GM12878 (cell line): ENCODE measurements around the gene YBX1. TPM values are rescaled to one million over a fixed set of nuclear protein-coding genes. Genes with fewer than 3 reads are reported as not detected.

Experiments used
- ATAC-seq: fragments of 200-7000 bp; cut with Tn5 transposase; 3 replicates; pipeline ENCODE4 v1.9.1; 2020; ENCODE audit warnings: mild to moderate bottlenecking, moderate library complexity
- BruUV-seq: library from RNA; stranded (reverse); fragments of 400-500 nt; replicated peaks from 2 replicates; lab custom pipeline; 2021; lab: Mats Ljungman, UMichigan
- CTCF ChIA-PET: fragments of 300-600 bp; sonication (Branson Sonifier 250); formaldehyde crosslinking; extraction: SDS; loops from one replicate; lab custom pipeline; 2021; ENCODE audit warnings: inconsistent platforms; lab: Yijun Ruan, JAX
- POLR2A ChIA-PET: fragments of 350-600 bp; formaldehyde crosslinking; extraction: SDS; loops from one replicate; lab custom pipeline; 2021; ENCODE audit warnings: inconsistent platforms; lab: Charles Lee
- RAD21 ChIA-PET: fragments of 300-600 bp; sonication (Branson Sonifier 250); formaldehyde crosslinking; loops from one replicate; lab custom pipeline; 2023; ENCODE audit warnings: antibody characterized with exemption; ENCODE audit not compliant: unreplicated experiment; lab: Charles Lee
- SMC1A ChIA-PET: fragments of 300-600 bp; sonication (Branson Sonifier 250); formaldehyde crosslinking; loops from one replicate; lab custom pipeline; 2023; ENCODE audit not compliant: unreplicated experiment, uncharacterized antibody; lab: Charles Lee
- DNase-seq: peaks from one replicate; pipeline ENCODE4 v3.0.0-alpha.2; 2011; ENCODE audit warnings: low read depth, low spot score
- FAIRE-seq: peaks from 3 replicates; lab custom pipeline; 2011; peaks lifted over from hg19 to GRCh38; lab: Jason Lieb, UNC
- H2AFZ ChIP-seq: 2 replicates; pipeline ENCODE4 v1.6.0; 2011; ENCODE audit warnings: low read depth, low read length, control low read depth; ENCODE audit not compliant: control insufficient read depth
- H3K27ac ChIP-seq: 2 replicates; pipeline ENCODE4 v1.5.1; 2011; ENCODE audit warnings: control low read depth; ENCODE audit not compliant: control insufficient read depth, insufficient read depth
- H3K27me3 ChIP-seq, 2 experiments: replicated peaks in 1 of 2; 2 replicates each; pipeline versions ENCODE4 v1.6.0 to v1.6.1; 2011; ENCODE audit warnings: low read length in 1 of 2; ENCODE audit not compliant: control insufficient read depth in 2 of 2, insufficient read depth in 2 of 2
- H3K36me3 ChIP-seq, 2 experiments: 2 replicates each; pipeline ENCODE4 v1.5.1; 2011; ENCODE audit warnings: low read length in 1 of 2; ENCODE audit not compliant: control insufficient read depth in 2 of 2, insufficient read depth in 2 of 2
- H3K4me1 ChIP-seq: 2 replicates; pipeline ENCODE4 v1.6.1; 2011; ENCODE audit warnings: mild to moderate bottlenecking, low read length, moderate library complexity, mixed read lengths; ENCODE audit not compliant: control insufficient read depth, insufficient read depth
- H3K4me2 ChIP-seq: 2 replicates; pipeline ENCODE4 v1.6.0; 2011; ENCODE audit warnings: control low read depth; ENCODE audit not compliant: control insufficient read depth, insufficient read depth
- H3K4me3 ChIP-seq: fragments of 200-600 bp; sonication (generic); 2 replicates; pipeline ENCODE4 v1.5.1; 2016
- H3K79me2 ChIP-seq: 2 replicates; pipeline ENCODE4 v1.6.0; 2011; ENCODE audit warnings: low read length; ENCODE audit not compliant: control insufficient read depth, insufficient read depth
- H3K9ac ChIP-seq: 2 replicates; pipeline ENCODE4 v1.8.0; 2011; ENCODE audit warnings: low read length, control low read depth, mixed read lengths; ENCODE audit not compliant: control insufficient read depth, insufficient read depth
- H3K9me3 ChIP-seq: replicated peaks from 3 replicates; pipeline ENCODE4 v1.5.1; 2011; ENCODE audit warnings: mild to moderate bottlenecking, low read length; ENCODE audit not compliant: control insufficient read depth, insufficient read depth
- H4K20me1 ChIP-seq: 2 replicates; pipeline ENCODE4 v1.6.0; 2011; ENCODE audit not compliant: control insufficient read depth, insufficient read depth
- ATF2 ChIP-seq: IDR thresholded peaks from 2 replicates; pipeline ENCODE4 v1.6.1; 2012; ENCODE audit warnings: low read length, inconsistent platforms
- CBX5 ChIP-seq: sonication (generic); IDR thresholded peaks from 2 replicates; pipeline ENCODE4 v1.6.1; 2016; ENCODE audit warnings: low read depth, moderate library complexity, mild to moderate bottlenecking, inconsistent platforms
- CEBPB ChIP-seq, 2 experiments: fragments of 150-350 bp in 1 of 2; IDR thresholded peaks; 2 replicates each; pipeline ENCODE4 v1.6.1; 2012 to 2014; ENCODE audit warnings: low read depth in 2 of 2, low read length in 2 of 2, borderline replicate concordance in 1 of 2, inconsistent platforms in 1 of 2
- HDGF ChIP-seq: fragments of 450-650 bp; IDR thresholded peaks from 2 replicates; pipeline ENCODE4 v1.6.1; 2016; ENCODE audit warnings: antibody characterized with exemption
- MEF2B ChIP-seq: fragments of 450-650 bp; IDR thresholded peaks from 2 replicates; pipeline ENCODE4 v1.6.1; 2018; ENCODE audit warnings: mild to moderate bottlenecking, moderate library complexity; ENCODE audit not compliant: partially characterized antibody, poor library complexity, severe bottlenecking
- MTA2 ChIP-seq: fragments of 450-650 bp; IDR thresholded peaks from 2 replicates; pipeline ENCODE4 v1.6.1; 2016; ENCODE audit warnings: low read depth, mild to moderate bottlenecking, moderate library complexity
- MYB ChIP-seq: fragments of 150-350 bp; IDR thresholded peaks from 2 replicates; pipeline ENCODE4 v1.6.1; 2014; ENCODE audit warnings: mild to moderate bottlenecking, low read depth, low read length, borderline replicate concordance
- NFYB ChIP-seq: IDR thresholded peaks from 2 replicates; pipeline ENCODE4 v1.6.1; 2011; ENCODE audit warnings: low read depth, mild to moderate bottlenecking, low read length, improper control_type of control experiment, moderate library complexity; ENCODE audit not compliant: insufficient read depth
- RELA ChIP-seq: fragments of 450-650 bp; IDR thresholded peaks from 2 replicates; pipeline ENCODE4 v1.8.0; 2014; ENCODE audit warnings: borderline replicate concordance; ENCODE audit not compliant: partially characterized antibody
- SREBF2 ChIP-seq: IDR thresholded peaks from 2 replicates; pipeline ENCODE4 v1.6.1; 2012; ENCODE audit warnings: mild to moderate bottlenecking, low read length
- STAT1 ChIP-seq: fragments of 450-650 bp; conservative IDR thresholded peaks from 2 replicates; pipeline ENCODE4 v1.6.1; 2014; ENCODE audit warnings: antibody characterized with exemption, mild to moderate bottlenecking
- TCF7 ChIP-seq: IDR thresholded peaks from 2 replicates; pipeline ENCODE4 v1.6.1; 2014; ENCODE audit warnings: antibody characterized with exemption, borderline replicate concordance
- WGBS: methylation state at CpG from one replicate; pipeline ENCODE4 v1.1.6; 2016; ENCODE audit warnings: low lambda C conversion rate; ENCODE audit not compliant: insufficient replicate concordance, insufficient coverage; ENCODE audit errors: missing lambda C conversion rate; 5-methylcytosine and 5-hydroxymethylcytosine counted together
- in situ Hi-C: fragments of 300-500 bp; cut with MboI; formaldehyde crosslinking; loops from 9 replicates; pipeline ENCODE4 v1.14.3; 2018; ENCODE audit warnings: mixed read lengths
- intact Hi-C: fragments of 100-400 bp; cut with micrococcal nuclease; formaldehyde crosslinking; loops from one replicate; pipeline ENCODE4 v1.14.2; 2022; ENCODE audit not compliant: unreplicated experiment
- polyA plus RNA-seq, 11 experiments: library from polyadenylated mRNA; depleted of rRNA in 4 of 11; unstranded in 6 of 11; stranded (reverse) in 5 of 11; fragments of >200 nt; fragmentation: Nextera tagmentation in 4 of 11; fragmentation: Illumina TruSeq in 1 of 11; extraction: Ambion mirVana in 4 of 11; extraction: Trizol in 1 of 11; gene quantifications; 1 replicate in 1 of 11; 2 replicates in 10 of 11; pipeline versions ENCODE4 v1.2.1 to v1.2.3, GENCODE V29; 2011 to 2016; ENCODE audit warnings: inconsistent platforms in 2 of 11, missing spikeins in 2 of 11, low read depth in 1 of 11
- total RNA-seq, 4 experiments: library from RNA; depleted of rRNA in 3 of 4; stranded (reverse); fragments of >200 nt in 3 of 4; fragmentation: Illumina TruSeq in 1 of 4; extraction: Trizol in 1 of 4; gene quantifications; 2 replicates each; pipeline versions ENCODE4 v1.2.1 to v1.2.3, GENCODE V29; 2013 to 2021
- TF ChIP-seq, protein P1 (sequence below): fragments of 450-650 bp; IDR thresholded peaks from 2 replicates; pipeline ENCODE4 v1.6.1; 2017; ENCODE audit warnings: antibody characterized with exemption, mild to moderate bottlenecking, moderate library complexity
- TF ChIP-seq, protein P2 (sequence below): fragments of 450-650 bp; IDR thresholded peaks from 2 replicates; pipeline ENCODE4 v1.6.1; 2014; ENCODE audit warnings: mild to moderate bottlenecking

YBX1 gene
- total and polyA plus RNA-seq, 10 of the 15 experiments (the other 5 are each of a cell fraction or from before 2014, with no cell fraction given): 355 to 1,353 (median 858) TPM

- Histone ChIP-seq H4K20me1 (no peaks in the 10 kb centered on the region), H3K27me3 (no peaks in the 10 kb centered on the region), H3K4me3 (no peak overlapping the region), H3K9me3 (no peaks in the 10 kb centered on the region), H3K36me3 (peaks cover 0 to 6% of the 10 kb centered on the region in 2 experiments; a peak in 2 of 4 replicates), H3K27ac (no peak overlapping the region), H2AFZ (no peak overlapping the region), H3K4me1 (peaks cover 4% of the 10 kb centered on the region; the same call in 1 of the 2 replicates), H3K9ac (no peak overlapping the region), H3K4me2 (no peak overlapping the region), H3K79me2 (no peaks in the 10 kb centered on the region)
- CTCF ChIA-PET: no interaction called here
- WGBS: 58% methylated on average over 8 of the region's 8 CpGs
- intact Hi-C loops: no loop called here
- TF ChIP-seq CBX5 (no peak), ATF2 (no peak), RELA (no peak), TCF7 (no peak), STAT1 (no peak), MEF2B (no peak), MYB (no peak), MTA2 (no peak), SREBF2 (no peak), HDGF (no peak), NFYB (no peak), CEBPB (IDR thresholded peaks at IDR 0.05; ENCODE audit: borderline replicate concordance in 1 of 2, low read depth in 2 of 2, low read length in 2 of 2) (no peak)
- TF ChIP-seq, protein P1, sequence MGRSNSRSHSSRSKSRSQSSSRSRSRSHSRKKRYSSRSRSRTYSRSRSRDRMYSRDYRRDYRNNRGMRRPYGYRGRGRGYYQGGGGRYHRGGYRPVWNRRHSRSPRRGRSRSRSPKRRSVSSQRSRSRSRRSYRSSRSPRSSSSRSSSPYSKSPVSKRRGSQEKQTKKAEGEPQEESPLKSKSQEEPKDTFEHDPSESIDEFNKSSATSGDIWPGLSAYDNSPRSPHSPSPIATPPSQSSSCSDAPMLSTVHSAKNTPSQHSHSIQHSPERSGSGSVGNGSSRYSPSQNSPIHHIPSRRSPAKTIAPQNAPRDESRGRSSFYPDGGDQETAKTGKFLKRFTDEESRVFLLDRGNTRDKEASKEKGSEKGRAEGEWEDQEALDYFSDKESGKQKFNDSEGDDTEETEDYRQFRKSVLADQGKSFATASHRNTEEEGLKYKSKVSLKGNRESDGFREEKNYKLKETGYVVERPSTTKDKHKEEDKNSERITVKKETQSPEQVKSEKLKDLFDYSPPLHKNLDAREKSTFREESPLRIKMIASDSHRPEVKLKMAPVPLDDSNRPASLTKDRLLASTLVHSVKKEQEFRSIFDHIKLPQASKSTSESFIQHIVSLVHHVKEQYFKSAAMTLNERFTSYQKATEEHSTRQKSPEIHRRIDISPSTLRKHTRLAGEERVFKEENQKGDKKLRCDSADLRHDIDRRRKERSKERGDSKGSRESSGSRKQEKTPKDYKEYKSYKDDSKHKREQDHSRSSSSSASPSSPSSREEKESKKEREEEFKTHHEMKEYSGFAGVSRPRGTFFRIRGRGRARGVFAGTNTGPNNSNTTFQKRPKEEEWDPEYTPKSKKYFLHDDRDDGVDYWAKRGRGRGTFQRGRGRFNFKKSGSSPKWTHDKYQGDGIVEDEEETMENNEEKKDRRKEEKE: no peak
- TF ChIP-seq, protein P2, sequence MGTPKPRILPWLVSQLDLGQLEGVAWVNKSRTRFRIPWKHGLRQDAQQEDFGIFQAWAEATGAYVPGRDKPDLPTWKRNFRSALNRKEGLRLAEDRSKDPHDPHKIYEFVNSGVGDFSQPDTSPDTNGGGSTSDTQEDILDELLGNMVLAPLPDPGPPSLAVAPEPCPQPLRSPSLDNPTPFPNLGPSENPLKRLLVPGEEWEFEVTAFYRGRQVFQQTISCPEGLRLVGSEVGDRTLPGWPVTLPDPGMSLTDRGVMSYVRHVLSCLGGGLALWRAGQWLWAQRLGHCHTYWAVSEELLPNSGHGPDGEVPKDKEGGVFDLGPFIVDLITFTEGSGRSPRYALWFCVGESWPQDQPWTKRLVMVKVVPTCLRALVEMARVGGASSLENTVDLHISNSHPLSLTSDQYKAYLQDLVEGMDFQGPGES: no peak
- FAIRE-seq: no peak
- ATAC-seq: no peak
- POLR2A ChIA-PET: no interaction called here
- in situ Hi-C loops: no loop called here
- no TSS peak for BruUV-seq
- RAD21 ChIA-PET: no interaction called here
- DNase-seq: no peak
- SMC1A ChIA-PET: interaction anchor here (1.2 kb wide), 1 partner anchor 331 kb away, joined by 4 read pairs; no protein-coding TSS in a partner anchor
Observed at GRCh38 chr1:42742141-42742540, 59.9 kb downstream of the YBX1 start.
